ENCODE results near the gene PRKAG2.
A peak's percentile ranks its signal among the peaks of the same experiment; 100 is the strongest.

Gene PRKAG2

GRCh38 chr7:151797667-151798307, 79.1 kb downstream of the PRKAG2 start:
- peak; percentile 56 for TF ChIP-seq CEBPB (IDR thresholded peaks at IDR 0.05)

- TF ChIP-seq YY1 (IDR thresholded peaks at IDR 0.05; ENCODE audit: low read depth) (no peak), EP300 (IDR thresholded peaks at IDR 0.05; ENCODE audit: borderline replicate concordance) (no peak), EGR1 (IDR thresholded peaks at IDR 0.05) (no peak), ZBTB7A (IDR thresholded peaks at IDR 0.05; ENCODE audit: low read depth) (no peak), USF1 (IDR thresholded peaks at IDR 0.05) (no peak), CREB1 (IDR thresholded peaks at IDR 0.05; ENCODE audit: low read depth) (no peak), CEBPB (IDR thresholded peaks at IDR 0.05) (no peak), TCF12 (IDR thresholded peaks at IDR 0.05; ENCODE audit: low read depth) (no peak), REST (IDR thresholded peaks at IDR 0.05; ENCODE audit: low read depth) (no peak), RAD21 (IDR thresholded peaks at IDR 0.05; ENCODE audit: low read depth) (no peak), TEAD4 (IDR thresholded peaks at IDR 0.05) (no peak), NFIC (IDR thresholded peaks at IDR 0.05) (no peak), TAF1 (IDR thresholded peaks at IDR 0.05; ENCODE audit: low read depth) (no peak), MAX (IDR thresholded peaks at IDR 0.05) (no peak), FOXM1 (IDR thresholded peaks at IDR 0.05; ENCODE audit: borderline replicate concordance, low read depth) (no peak)
Measured at GRCh38 chr7:151796871-151797537, 79.9 kb downstream of the PRKAG2 start.

- TF ChIP-seq ZBTB7A (IDR thresholded peaks at IDR 0.05; ENCODE audit: low read depth) (no peak), CEBPB (IDR thresholded peaks at IDR 0.05) (no peak), CREB1 (IDR thresholded peaks at IDR 0.05; ENCODE audit: low read depth) (no peak), NFIC (IDR thresholded peaks at IDR 0.05) (no peak), TAF1 (IDR thresholded peaks at IDR 0.05; ENCODE audit: low read depth) (no peak), FOXM1 (IDR thresholded peaks at IDR 0.05; ENCODE audit: borderline replicate concordance, low read depth) (no peak), EP300 (IDR thresholded peaks at IDR 0.05; ENCODE audit: borderline replicate concordance) (no peak), RAD21 (IDR thresholded peaks at IDR 0.05; ENCODE audit: low read depth) (no peak), TCF12 (IDR thresholded peaks at IDR 0.05; ENCODE audit: low read depth) (no peak)
Measured at GRCh38 chr7:151796091-151796870, 80.6 kb downstream of the PRKAG2 start.

GRCh38 chr7:151795168-151795811, 81.6 kb downstream of the PRKAG2 start:
- TF ChIP-seq CEBPB (IDR thresholded peaks at IDR 0.05) (no peak), TCF12 (IDR thresholded peaks at IDR 0.05; ENCODE audit: low read depth) (no peak), USF1 (IDR thresholded peaks at IDR 0.05) (no peak), EGR1 (IDR thresholded peaks at IDR 0.05) (no peak), RAD21 (IDR thresholded peaks at IDR 0.05; ENCODE audit: low read depth) (no peak), CREB1 (IDR thresholded peaks at IDR 0.05; ENCODE audit: low read depth) (no peak), FOXM1 (IDR thresholded peaks at IDR 0.05; ENCODE audit: borderline replicate concordance, low read depth) (no peak), REST (IDR thresholded peaks at IDR 0.05; ENCODE audit: low read depth) (no peak), NFIC (IDR thresholded peaks at IDR 0.05) (no peak), ZBTB7A (IDR thresholded peaks at IDR 0.05; ENCODE audit: low read depth) (no peak), YY1 (IDR thresholded peaks at IDR 0.05; ENCODE audit: low read depth) (no peak), TAF1 (IDR thresholded peaks at IDR 0.05; ENCODE audit: low read depth) (no peak), MAX (IDR thresholded peaks at IDR 0.05) (no peak), TEAD4 (IDR thresholded peaks at IDR 0.05) (no peak), EP300 (IDR thresholded peaks at IDR 0.05; ENCODE audit: borderline replicate concordance) (no peak)
